ENCODE measurements around the gene PSG3. TPM values are rescaled to one million over a fixed set of nuclear protein-coding genes. Genes with fewer than 3 reads are reported as not detected.

PSG3 gene
- total RNA-seq, 1 experiment from 2014 or later = not detected

- TF ChIP-seq ZNF274 (IDR thresholded peaks at IDR 0.05; ENCODE audit: low read depth, low read length) (no peak), RAD21 (IDR thresholded peaks at IDR 0.05; ENCODE audit: low read depth) (no peak), SRF (IDR thresholded peaks at IDR 0.05; ENCODE audit: low read depth) (no peak), CEBPB (IDR thresholded peaks at IDR 0.05; ENCODE audit: low read depth) (no peak), POLR2A (IDR thresholded peaks at IDR 0.05; ENCODE audit: borderline replicate concordance, extremely low read depth, insufficient read depth, insufficient read length) (no peak)
- TF ChIP-seq, protein P1, sequence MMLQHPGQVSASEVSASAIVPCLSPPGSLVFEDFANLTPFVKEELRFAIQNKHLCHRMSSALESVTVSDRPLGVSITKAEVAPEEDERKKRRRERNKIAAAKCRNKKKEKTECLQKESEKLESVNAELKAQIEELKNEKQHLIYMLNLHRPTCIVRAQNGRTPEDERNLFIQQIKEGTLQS (IDR thresholded peaks at IDR 0.05) = no peak
- TF ChIP-seq, protein P2, sequence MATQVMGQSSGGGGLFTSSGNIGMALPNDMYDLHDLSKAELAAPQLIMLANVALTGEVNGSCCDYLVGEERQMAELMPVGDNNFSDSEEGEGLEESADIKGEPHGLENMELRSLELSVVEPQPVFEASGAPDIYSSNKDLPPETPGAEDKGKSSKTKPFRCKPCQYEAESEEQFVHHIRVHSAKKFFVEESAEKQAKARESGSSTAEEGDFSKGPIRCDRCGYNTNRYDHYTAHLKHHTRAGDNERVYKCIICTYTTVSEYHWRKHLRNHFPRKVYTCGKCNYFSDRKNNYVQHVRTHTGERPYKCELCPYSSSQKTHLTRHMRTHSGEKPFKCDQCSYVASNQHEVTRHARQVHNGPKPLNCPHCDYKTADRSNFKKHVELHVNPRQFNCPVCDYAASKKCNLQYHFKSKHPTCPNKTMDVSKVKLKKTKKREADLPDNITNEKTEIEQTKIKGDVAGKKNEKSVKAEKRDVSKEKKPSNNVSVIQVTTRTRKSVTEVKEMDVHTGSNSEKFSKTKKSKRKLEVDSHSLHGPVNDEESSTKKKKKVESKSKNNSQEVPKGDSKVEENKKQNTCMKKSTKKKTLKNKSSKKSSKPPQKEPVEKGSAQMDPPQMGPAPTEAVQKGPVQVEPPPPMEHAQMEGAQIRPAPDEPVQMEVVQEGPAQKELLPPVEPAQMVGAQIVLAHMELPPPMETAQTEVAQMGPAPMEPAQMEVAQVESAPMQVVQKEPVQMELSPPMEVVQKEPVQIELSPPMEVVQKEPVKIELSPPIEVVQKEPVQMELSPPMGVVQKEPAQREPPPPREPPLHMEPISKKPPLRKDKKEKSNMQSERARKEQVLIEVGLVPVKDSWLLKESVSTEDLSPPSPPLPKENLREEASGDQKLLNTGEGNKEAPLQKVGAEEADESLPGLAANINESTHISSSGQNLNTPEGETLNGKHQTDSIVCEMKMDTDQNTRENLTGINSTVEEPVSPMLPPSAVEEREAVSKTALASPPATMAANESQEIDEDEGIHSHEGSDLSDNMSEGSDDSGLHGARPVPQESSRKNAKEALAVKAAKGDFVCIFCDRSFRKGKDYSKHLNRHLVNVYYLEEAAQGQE (IDR thresholded peaks at IDR 0.05; ENCODE audit: low read depth) = no peak
Measured at GRCh38 chr19:42695811-42696503, 44.3 kb downstream of the PSG3 start (continued).

DNA sequence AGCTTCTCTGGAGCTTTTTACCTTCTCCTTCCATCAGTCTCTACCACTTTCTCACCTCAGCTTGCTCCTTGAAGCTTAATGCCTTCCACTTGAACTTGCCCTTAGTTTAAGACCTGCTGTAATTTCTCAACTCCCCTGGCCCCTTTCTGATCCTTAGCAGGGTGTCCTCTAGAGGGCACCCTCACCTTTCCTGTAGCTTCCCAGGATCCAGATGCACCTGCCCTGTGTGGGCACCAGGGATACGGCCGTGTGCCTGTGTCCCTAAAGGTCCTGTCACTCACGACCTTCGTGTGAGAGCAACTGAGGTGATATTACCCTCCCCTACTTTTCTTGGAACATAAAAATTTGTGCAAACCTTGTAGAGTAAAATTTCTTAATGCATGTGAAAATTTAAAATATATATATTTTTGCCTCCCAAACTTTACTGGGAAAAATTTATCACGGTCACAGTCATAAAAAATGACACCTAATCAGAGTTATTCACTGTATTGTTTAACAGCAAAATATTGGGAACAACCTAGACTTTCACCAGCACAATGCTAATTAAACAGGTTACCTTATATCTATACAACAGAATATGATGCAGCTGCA is 46.4 kb downstream of the PSG3 start:
- no peaks in the 10 kb centered on the region; the same call in 1 of the 2 replicates for H3K27me3 ChIP-seq (ENCODE audit: insufficient read depth, low read length)
- no peak overlapping the region for H3K27ac ChIP-seq (ENCODE audit: low read depth, low read length)
- no peak for TF ChIP-seq ZFX (IDR thresholded peaks at IDR 0.05)
- no peak for TF ChIP-seq POLR2A (IDR thresholded peaks at IDR 0.05; ENCODE audit: borderline replicate concordance, extremely low read depth, insufficient read depth, insufficient read length)
- TF ChIP-seq EZH2 (IDR thresholded peaks at IDR 0.05) = no peak
- no peak for TF ChIP-seq EZH2phosphoT487 (IDR thresholded peaks at IDR 0.05; ENCODE audit: borderline replicate concordance)
- TF ChIP-seq JUND (IDR thresholded peaks at IDR 0.05) = no peak
- peak; percentile 75 for TF ChIP-seq RAD21 (IDR thresholded peaks at IDR 0.05; ENCODE audit: low read depth)
- TF ChIP-seq ELF1 (IDR thresholded peaks at IDR 0.05; ENCODE audit: borderline replicate concordance, low read depth) = no peak
- TF ChIP-seq EGR1 (IDR thresholded peaks at IDR 0.05; ENCODE audit: low read depth) = no peak
- TF ChIP-seq CTCF (IDR thresholded peaks at IDR 0.05 in 2 of 3, conservative IDR thresholded peaks at IDR 0.05 in 1 of 3; ENCODE audit: borderline replicate concordance in 1 of 3, insufficient read depth in 1 of 3, low read depth in 2 of 3, low read length in 2 of 3) = peak; percentile 73 to 93 (median 88)
- TF ChIP-seq SRF (IDR thresholded peaks at IDR 0.05; ENCODE audit: low read depth) = no peak
- no peak for TF ChIP-seq ZNF274 (IDR thresholded peaks at IDR 0.05; ENCODE audit: low read depth, low read length)
- TF ChIP-seq CBX3 (IDR thresholded peaks at IDR 0.05; ENCODE audit: low read depth) = no peak
- TF ChIP-seq CEBPB (IDR thresholded peaks at IDR 0.05; ENCODE audit: low read depth) = no peak
- no peaks in the 10 kb centered on the region for H3K9me2 ChIP-seq (ENCODE audit: insufficient read depth)
- DNase-seq (ENCODE audit: low read depth, low spot score) = peak; percentile 41
- no TSS peak for BruUV-seq (replicated peaks)
- ATAC-seq = peak; percentile 100
- ChIA-PET CTCF (interaction anchor here (0.7 to 1.8 kb wide), 13 partner anchors 9 to 98 kb away, joined by 3 to 14 read pairs (median 7); no protein-coding TSS in a partner anchor), RAD21 (ENCODE audit: low non-redundant PET in 1 of 2, low total read pairs in 2 of 2, uncharacterized antibody in 2 of 2, unreplicated experiment in 2 of 2) (interaction anchor here (0.9 to 1.2 kb wide), 2 partner anchors 48 to 97 kb away, joined by 3 read pairs; no protein-coding TSS in a partner anchor), POLR2A (no interaction called here)
- no peaks in the 10 kb centered on the region for H3K79me2 ChIP-seq (ENCODE audit: insufficient read depth, low read length)
- intact Hi-C loops (cut with micrococcal nuclease) = loop anchor here (2.0 to 5.0 kb wide), 3 partner anchors 33 to 83 kb away; no protein-coding TSS in a partner anchor
- no peaks in the 10 kb centered on the region for H4K20me1 ChIP-seq (ENCODE audit: insufficient read depth)
- no peak overlapping the region for H2AFZ ChIP-seq (ENCODE audit: low read depth, low read length, poor library complexity, severe bottlenecking)
- H3K36me3 ChIP-seq (ENCODE audit: control insufficient read depth in 1 of 2, insufficient read depth in 2 of 2, low read length in 2 of 2) = no peaks in the 10 kb centered on the region
- H3K9me3 ChIP-seq (ENCODE audit: control insufficient read depth in 1 of 2, insufficient read depth in 1 of 2, low read depth in 1 of 2, low read length in 2 of 2) = no peaks in the 10 kb centered on the region
- H3K4me3 ChIP-seq (replicated peaks in 1 of 2; ENCODE audit: low read depth in 1 of 2, low read length in 2 of 2) = no peak overlapping the region
- H3K9ac ChIP-seq (ENCODE audit: low read length) = no peak overlapping the region
- no peak overlapping the region for H3K4me2 ChIP-seq (ENCODE audit: low read length)
- no peaks in the 10 kb centered on the region for H3K4me1 ChIP-seq (ENCODE audit: control insufficient read depth in 1 of 2, insufficient read depth in 2 of 2, low read length in 2 of 2)
